ENCODE measurements around the gene KDM5A.
"Not testable (repeated sequence)": the region's sequence is repeated elsewhere in the genome, so short reads cannot be mapped to it uniquely, and the experiment has no call there.

The KDM5A gene

DNA sequence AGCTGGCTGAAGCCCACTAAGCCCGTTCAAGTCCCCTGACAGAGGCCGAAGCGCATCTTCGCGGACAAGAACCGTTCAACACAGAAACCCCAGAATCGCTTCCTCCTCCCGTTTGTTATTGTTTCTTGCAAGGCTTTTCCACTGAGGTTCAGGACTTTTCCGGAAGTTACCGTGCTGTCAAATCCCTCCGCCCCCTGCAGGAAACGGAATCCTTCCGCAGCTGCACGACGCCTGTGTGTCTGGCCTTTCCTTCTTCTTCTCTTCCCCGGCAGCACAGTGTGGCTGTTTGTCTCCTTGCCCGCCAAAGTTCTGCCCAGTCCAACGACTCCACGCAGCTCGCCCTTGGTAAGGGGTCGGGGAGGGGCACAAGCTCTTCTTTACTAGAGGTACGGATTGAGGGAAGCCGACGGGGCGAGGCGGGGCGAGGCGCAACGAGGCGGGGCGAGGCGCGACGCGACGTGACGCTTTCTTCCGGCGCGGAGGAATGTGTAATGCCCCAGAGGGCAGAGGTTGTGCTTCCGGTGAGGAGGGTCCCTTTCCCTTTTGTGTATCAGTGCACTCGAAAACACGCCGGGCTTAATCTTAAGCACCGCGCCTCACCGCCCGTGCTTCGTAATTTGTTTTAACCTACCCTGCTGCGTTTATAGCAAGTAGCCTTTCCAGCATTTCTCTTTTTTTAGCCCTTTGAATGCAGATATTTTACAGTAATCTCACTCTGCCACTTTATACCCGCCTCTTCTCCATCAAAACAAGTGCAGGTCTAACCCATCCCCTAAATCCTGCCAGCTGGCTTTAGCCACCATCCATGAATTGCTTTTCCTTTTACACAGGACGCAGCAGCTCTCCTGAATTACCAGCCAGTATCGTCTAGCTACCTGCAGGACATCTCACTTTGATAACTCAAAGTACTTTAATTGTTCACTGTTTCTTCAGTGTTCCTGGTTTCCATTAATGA is at the start of gene KDM5A:
KDM5A (minus strand) TSS at position 179 of the 955 bp plus-strand sequence. CDS start 229 bp downstream, outside the sequence.
- peaks cover 5% of the 10 kb centered on the region for H3K36me3 ChIP-seq (ENCODE audit: insufficient read depth, low read length)
- H3K4me3 ChIP-seq (ENCODE audit: low read depth in 1 of 2, low read length in 2 of 2): peak within 1 kb of the TSS; percentile 53 to 95
- peaks cover 35% of the 10 kb centered on the region for H3K4me1 ChIP-seq (ENCODE audit: insufficient read depth, low read length)

DNA sequence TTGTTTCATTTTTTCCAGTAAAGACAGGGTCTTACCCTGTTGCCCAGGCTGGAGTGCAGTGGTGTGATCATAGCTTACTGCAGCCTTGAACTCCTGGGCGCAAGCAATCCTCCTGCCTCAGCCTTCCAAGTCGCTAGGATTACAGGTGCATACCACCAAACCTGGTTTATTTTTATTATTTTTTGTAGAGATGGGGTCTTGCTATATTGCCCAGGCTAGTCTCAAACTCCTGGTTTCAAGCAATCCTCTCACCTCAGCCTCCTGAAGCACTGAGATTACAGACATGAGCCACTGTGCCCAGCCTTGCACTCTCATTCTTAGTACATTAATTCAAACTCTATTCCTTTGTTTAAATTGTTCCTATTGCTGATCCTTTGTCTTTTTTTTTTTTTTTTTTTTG is 46.6 kb upstream of the KDM5A start:
- not testable (repeated sequence) for H3K9ac ChIP-seq (ENCODE audit: low read length); H3K4me3 ChIP-seq (ENCODE audit: low read depth in 1 of 2, low read length in 2 of 2); H3K27me3 ChIP-seq (ENCODE audit: control insufficient read depth in 1 of 2, insufficient read depth in 2 of 2, low read length in 2 of 2); H3K9me3 ChIP-seq (ENCODE audit: low read length); H3K27ac ChIP-seq (ENCODE audit: low read depth, low read length); H3K4me1 ChIP-seq (ENCODE audit: insufficient read depth, low read length)
- H3K36me3 ChIP-seq (ENCODE audit: insufficient read depth, low read length): peaks cover 14% of the 10 kb centered on the region

More for the DNA sequence above, at the start of gene KDM5A:
- Histone ChIP-seq H3K9ac (ENCODE audit: low read length) (peak within 1 kb of the TSS; percentile 98), H3K9me3 (ENCODE audit: low read length) (no peaks in the 10 kb centered on the region), H3K27me3 (ENCODE audit: control insufficient read depth in 1 of 2, insufficient read depth in 2 of 2, low read length in 2 of 2) (no peaks in the 10 kb centered on the region), H3K27ac (ENCODE audit: low read depth, low read length) (peak within 1 kb of the TSS; percentile 100)

DNA sequence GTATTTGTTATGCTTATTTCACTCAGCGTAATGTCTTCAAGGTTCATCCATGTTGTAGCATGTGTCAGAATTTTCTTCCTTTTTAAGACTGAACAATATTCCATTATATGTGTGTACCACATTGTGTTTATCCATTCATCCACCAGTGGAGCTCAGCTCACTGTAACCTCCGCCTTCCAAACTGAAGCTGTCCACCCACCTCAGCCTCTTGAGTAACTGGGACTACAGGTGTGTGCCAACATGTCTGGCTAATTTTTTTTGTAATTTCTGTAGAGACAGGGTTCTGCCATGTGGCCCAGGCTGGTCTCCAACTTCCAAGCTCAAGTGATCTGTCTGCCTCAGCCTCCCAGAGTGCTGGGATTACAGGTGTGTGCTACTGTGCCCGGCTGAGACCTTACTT is 33.4 kb upstream of the KDM5A start:
- Histone ChIP-seq H3K4me1 (ENCODE audit: insufficient read depth, low read length) (no peaks in the 10 kb centered on the region), H3K27me3 (ENCODE audit: control insufficient read depth in 1 of 2, insufficient read depth in 2 of 2, low read length in 2 of 2) (no peaks in the 10 kb centered on the region), H3K36me3 (ENCODE audit: insufficient read depth, low read length) (peaks cover 19% of the 10 kb centered on the region), H3K9me3 (ENCODE audit: low read length) (no peaks in the 10 kb centered on the region), H3K9ac (ENCODE audit: low read length) (no peak overlapping the region), H3K4me3 (ENCODE audit: low read depth in 1 of 2, low read length in 2 of 2) (no peak overlapping the region), H3K27ac (ENCODE audit: low read depth, low read length) (no peak overlapping the region)

DNA sequence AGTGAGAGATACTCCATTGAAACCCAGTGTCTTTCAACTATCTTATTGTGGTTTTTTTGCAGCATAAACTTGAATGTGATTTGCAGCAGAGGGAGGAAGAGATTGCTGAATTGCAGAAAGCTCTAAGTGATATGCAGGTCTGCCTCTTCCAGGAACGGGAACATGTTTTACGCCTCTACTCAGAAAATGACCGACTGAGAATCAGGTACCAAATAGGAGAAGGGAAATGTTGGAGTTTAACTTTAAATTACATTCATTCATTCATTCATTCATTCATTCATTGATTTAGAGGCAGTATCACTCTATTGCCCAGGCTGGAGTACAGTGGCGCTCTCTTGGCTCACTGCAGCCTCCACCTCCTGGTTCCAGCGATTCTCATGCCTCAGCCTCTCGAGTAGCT is 29.3 kb upstream of the KDM5A start:
- Histone ChIP-seq H3K36me3 (ENCODE audit: insufficient read depth, low read length) (peaks cover 15% of the 10 kb centered on the region), H3K4me1 (ENCODE audit: insufficient read depth, low read length) (no peaks in the 10 kb centered on the region), H3K27ac (ENCODE audit: low read depth, low read length) (no peak overlapping the region), H3K27me3 (ENCODE audit: control insufficient read depth in 1 of 2, insufficient read depth in 2 of 2, low read length in 2 of 2) (no peaks in the 10 kb centered on the region), H3K4me3 (ENCODE audit: low read depth in 1 of 2, low read length in 2 of 2) (no peak overlapping the region), H3K9ac (ENCODE audit: low read length) (no peak overlapping the region), H3K9me3 (ENCODE audit: low read length) (no peaks in the 10 kb centered on the region)

DNA sequence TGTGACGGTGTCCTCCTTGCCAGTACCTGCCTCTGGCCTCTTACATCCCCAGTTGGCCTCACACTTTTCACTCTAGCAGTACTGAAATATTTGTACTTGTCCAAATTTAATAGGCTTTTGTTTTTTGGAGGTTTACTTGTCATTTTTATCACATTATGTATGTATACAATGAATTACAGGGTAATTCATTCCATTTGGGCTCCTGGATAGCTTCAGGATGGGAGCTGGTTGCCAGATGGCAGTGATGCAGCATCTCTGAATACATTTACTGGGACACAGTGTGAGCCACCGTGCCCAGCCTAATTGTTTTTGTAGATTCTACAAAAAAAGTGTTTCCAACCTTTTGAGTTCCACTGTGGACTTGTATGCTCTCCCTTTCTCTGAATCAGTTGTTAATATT is 25.7 kb upstream of the KDM5A start:
- no peaks in the 10 kb centered on the region for H3K4me1 ChIP-seq (ENCODE audit: insufficient read depth, low read length)
- no peak overlapping the region for H3K4me3 ChIP-seq (ENCODE audit: low read depth in 1 of 2, low read length in 2 of 2)
- no peaks in the 10 kb centered on the region for H3K27me3 ChIP-seq (ENCODE audit: control insufficient read depth in 1 of 2, insufficient read depth in 2 of 2, low read length in 2 of 2)
- no peak overlapping the region for H3K27ac ChIP-seq (ENCODE audit: low read depth, low read length)
- H3K36me3 ChIP-seq (ENCODE audit: insufficient read depth, low read length): peaks cover 15% of the 10 kb centered on the region
- no peak overlapping the region for H3K9ac ChIP-seq (ENCODE audit: low read length)
- H3K9me3 ChIP-seq (ENCODE audit: low read length): no peaks in the 10 kb centered on the region

DNA sequence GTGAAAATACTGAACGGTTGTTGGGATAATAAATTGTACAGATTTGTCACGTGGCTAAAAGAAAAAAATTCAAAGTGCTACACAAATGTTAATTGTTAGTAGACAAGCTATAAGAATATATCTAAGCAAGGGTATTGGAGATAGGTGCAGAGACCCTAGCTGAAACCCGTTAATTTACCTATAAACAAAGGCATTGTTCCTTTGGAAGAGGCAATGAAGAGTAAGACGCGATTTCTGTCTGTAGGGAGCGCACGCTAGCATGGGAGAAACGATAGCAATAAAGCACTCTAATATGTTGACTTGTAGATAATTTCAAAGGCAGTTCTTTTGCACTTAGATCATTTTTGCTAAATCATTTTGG is 12.9 kb upstream of the KDM5A start:
- peak overlapping the region; percentile 69 to 99 for H3K4me3 ChIP-seq (ENCODE audit: low read depth in 1 of 2, low read length in 2 of 2)
- no peaks in the 10 kb centered on the region for H3K27me3 ChIP-seq (ENCODE audit: control insufficient read depth in 1 of 2, insufficient read depth in 2 of 2, low read length in 2 of 2)
- H3K9me3 ChIP-seq (ENCODE audit: low read length): no peaks in the 10 kb centered on the region
- peaks cover 15% of the 10 kb centered on the region for H3K4me1 ChIP-seq (ENCODE audit: insufficient read depth, low read length)
- H3K27ac ChIP-seq (ENCODE audit: low read depth, low read length): peak overlapping the region; percentile 53
- no peaks in the 10 kb centered on the region for H3K36me3 ChIP-seq (ENCODE audit: insufficient read depth, low read length)
- H3K9ac ChIP-seq (ENCODE audit: low read length): peak overlapping the region; percentile 90

DNA sequence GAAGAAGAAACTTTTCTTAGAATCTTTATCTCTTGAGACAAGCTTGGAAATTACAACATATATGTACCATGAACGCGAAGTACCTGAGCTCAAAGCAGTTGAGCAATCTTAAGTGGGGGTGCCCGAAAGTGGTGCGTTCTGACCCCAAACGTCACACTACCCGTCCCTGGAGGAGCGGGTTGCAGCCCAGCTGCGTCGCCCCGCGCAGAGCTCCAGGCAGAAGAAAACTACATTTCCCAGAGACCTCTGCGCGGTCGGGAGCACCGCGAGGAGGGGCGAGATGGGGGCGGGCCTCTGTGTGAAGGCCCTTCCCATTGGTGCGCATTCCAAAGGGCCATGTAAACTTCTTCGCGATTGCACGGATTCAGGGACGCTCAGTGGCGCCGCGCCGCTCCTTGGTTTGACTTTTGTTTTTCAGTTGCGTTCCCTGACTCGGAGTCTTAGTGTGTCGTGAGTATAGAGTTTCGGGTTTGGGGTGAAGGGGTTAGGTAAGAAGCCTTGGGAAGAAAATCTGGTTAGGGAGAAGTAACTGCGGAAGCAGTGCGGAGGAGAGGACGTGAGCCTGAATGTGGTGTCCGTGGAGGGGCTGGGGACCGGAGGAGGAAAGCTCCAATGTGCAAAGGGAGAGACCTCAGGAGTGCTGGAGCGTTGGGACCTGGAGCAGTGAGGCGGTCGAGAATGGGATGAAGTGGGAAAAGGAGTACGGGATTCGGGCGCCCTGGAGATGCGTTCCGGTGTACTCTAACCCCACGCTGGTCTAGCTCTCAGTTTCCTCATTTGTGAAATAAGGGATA is 12.3 kb upstream of the KDM5A start, which contains the start of gene CCDC77:
CCDC77 (plus strand) TSS at position 410 of the 794 bp plus-strand sequence. CDS start 7,740 bp downstream, outside the sequence.
- Histone ChIP-seq H3K4me3 (ENCODE audit: low read depth in 1 of 2, low read length in 2 of 2) (peak within 1 kb of the TSS; percentile 69 to 99), H3K27ac (ENCODE audit: low read depth, low read length) (peak within 1 kb of the TSS; percentile 53), H3K4me1 (ENCODE audit: insufficient read depth, low read length) (peaks cover 15% of the 10 kb centered on the region)

DNA sequence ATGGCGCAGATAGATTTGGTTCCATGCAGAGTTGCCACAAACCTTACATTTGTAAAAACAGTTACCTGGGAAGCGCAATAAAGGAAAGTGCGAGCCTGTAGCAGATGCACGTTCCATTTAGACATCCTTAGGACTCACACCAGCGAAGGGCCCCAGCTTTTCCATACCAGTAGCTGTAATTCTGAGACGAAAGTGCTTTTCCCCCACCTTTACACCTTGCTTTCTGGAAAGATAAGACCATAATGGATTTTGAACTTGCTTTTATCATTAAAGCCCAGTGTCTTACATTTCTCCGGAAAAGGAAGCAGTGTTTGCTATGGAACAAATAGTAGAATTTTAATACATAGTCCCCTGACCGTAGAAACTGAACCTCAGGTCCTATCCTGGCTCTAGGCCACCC is 11.7 kb upstream of the KDM5A start:
- Histone ChIP-seq H3K4me3 (ENCODE audit: low read depth in 1 of 2, low read length in 2 of 2) (peak overlapping the region; percentile 7 to 99), H3K9me3 (ENCODE audit: low read length) (no peaks in the 10 kb centered on the region), H3K36me3 (ENCODE audit: insufficient read depth, low read length) (no peaks in the 10 kb centered on the region), H3K27me3 (ENCODE audit: control insufficient read depth in 1 of 2, insufficient read depth in 2 of 2, low read length in 2 of 2) (no peaks in the 10 kb centered on the region), H3K27ac (ENCODE audit: low read depth, low read length) (no peak overlapping the region), H3K4me1 (ENCODE audit: insufficient read depth, low read length) (peaks cover 15% of the 10 kb centered on the region), H3K9ac (ENCODE audit: low read length) (no peak overlapping the region)

More for the DNA sequence above, 12.3 kb upstream of the KDM5A start, which contains the start of gene CCDC77:
- Histone ChIP-seq H3K9me3 (ENCODE audit: low read length) (no peaks in the 10 kb centered on the region), H3K27me3 (ENCODE audit: control insufficient read depth in 1 of 2, insufficient read depth in 2 of 2, low read length in 2 of 2) (no peaks in the 10 kb centered on the region), H3K36me3 (ENCODE audit: insufficient read depth, low read length) (no peaks in the 10 kb centered on the region), H3K9ac (ENCODE audit: low read length) (peak within 1 kb of the TSS; percentile 90)

DNA sequence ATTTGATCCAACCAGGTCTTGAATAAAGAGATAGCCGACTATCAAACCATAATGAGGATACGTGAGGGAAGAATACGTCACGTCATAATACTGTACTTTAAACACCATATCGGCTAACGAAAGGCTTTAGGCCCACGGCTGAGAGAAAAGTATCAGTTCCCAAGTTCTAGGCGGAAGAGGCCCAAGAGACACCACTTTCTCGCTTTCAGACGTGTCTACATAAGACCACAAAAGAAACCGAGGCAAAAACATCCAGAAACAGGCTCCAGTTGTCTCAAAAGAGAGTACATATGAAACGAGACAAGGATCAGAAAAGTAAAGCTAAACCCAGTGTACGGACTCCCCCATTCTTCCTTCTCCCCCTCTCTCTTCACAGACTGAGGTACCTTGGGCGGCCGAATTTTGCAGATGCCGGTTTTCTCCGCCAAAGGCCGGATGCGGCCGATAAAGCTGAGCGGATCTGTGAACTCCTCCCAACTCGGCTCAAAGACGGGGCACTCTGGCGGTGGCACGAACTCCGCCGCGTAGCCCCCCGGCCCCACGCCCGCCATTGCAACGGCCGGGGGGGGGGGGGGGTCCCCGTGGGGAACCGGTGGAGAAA is 479 bp downstream of the KDM5A start:
- Histone ChIP-seq H3K9me3 (ENCODE audit: low read length) (no peaks in the 10 kb centered on the region), H3K36me3 (ENCODE audit: insufficient read depth, low read length) (peaks cover 12% of the 10 kb centered on the region), H3K27me3 (ENCODE audit: control insufficient read depth in 1 of 2, insufficient read depth in 2 of 2, low read length in 2 of 2) (no peaks in the 10 kb centered on the region), H3K9ac (ENCODE audit: low read length) (peak overlapping the region; percentile 98), H3K4me3 (ENCODE audit: low read depth in 1 of 2, low read length in 2 of 2) (peak overlapping the region; percentile 53 to 95), H3K4me1 (ENCODE audit: insufficient read depth, low read length) (peaks cover 35% of the 10 kb centered on the region), H3K27ac (ENCODE audit: low read depth, low read length) (peak overlapping the region; percentile 100)

DNA sequence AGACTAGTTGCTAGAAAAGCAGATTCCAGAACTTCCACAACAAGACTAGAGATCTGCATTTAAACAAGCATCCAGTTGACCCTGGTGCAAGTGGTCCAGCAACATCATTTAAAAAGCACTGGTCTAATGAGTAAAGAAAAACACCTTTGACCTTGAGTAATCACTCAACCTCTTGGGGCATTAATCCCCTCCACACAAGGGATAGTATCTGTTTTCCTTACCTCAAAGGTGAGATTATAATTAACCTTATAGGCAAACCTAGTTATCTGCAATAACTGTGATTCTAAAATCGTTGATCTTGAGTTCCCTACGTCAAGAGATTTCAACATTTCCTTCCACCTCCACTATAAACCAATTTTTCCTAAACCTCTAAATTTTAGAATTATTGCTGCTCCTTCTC is 1.1 kb downstream of the KDM5A start:
- H3K9ac ChIP-seq (ENCODE audit: low read length): peak overlapping the region; percentile 98

DNA sequence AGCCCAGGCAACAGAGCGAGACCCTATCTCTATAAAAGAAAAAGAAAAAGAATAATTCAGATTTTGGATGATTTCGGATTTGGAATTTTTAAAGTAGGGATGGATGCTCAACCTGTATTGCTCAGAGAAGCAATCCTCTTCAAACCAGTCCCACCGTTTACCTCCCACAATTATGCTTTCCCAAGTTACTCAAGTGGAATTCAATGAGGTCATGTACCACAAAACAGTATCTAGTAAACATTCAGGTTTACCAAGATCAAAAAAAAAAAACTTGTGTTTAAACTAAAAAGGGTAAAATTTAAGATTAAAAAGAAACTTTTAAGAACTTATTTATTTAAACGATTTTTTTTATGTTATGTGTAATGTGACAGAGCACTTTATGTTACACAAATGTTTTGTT is 2.5 kb downstream of the KDM5A start:
- no peak overlapping the region for H3K9ac ChIP-seq (ENCODE audit: low read length)
- H3K9me3 ChIP-seq (ENCODE audit: low read length): no peaks in the 10 kb centered on the region
- H3K36me3 ChIP-seq (ENCODE audit: insufficient read depth, low read length): peaks cover 19% of the 10 kb centered on the region
- H3K27me3 ChIP-seq (ENCODE audit: control insufficient read depth in 1 of 2, insufficient read depth in 2 of 2, low read length in 2 of 2): no peaks in the 10 kb centered on the region
- H3K4me1 ChIP-seq (ENCODE audit: insufficient read depth, low read length): peaks cover 35% of the 10 kb centered on the region
- H3K27ac ChIP-seq (ENCODE audit: low read depth, low read length): no peak overlapping the region
- H3K4me3 ChIP-seq (ENCODE audit: low read depth in 1 of 2, low read length in 2 of 2): no peak overlapping the region

More for the DNA sequence above, 1.1 kb downstream of the KDM5A start:
- Histone ChIP-seq H3K4me1 (ENCODE audit: insufficient read depth, low read length) (peaks cover 35% of the 10 kb centered on the region), H3K4me3 (ENCODE audit: low read depth in 1 of 2, low read length in 2 of 2) (peak overlapping the region; percentile 53 to 95), H3K9me3 (ENCODE audit: low read length) (no peaks in the 10 kb centered on the region), H3K36me3 (ENCODE audit: insufficient read depth, low read length) (peaks cover 13% of the 10 kb centered on the region), H3K27me3 (ENCODE audit: control insufficient read depth in 1 of 2, insufficient read depth in 2 of 2, low read length in 2 of 2) (no peaks in the 10 kb centered on the region), H3K27ac (ENCODE audit: low read depth, low read length) (peak overlapping the region; percentile 100)
